Stomach smooth muscle (tissue), 2 donors: Measurements from ENCODE around the gene ATG12.
A peak's percentile ranks its signal among the peaks of the same experiment; 100 is the strongest.

ENCODE experiments used
- H3K27ac ChIP-seq: one replicate; pipeline ENCODE4 v1.7.0; 2013; ENCODE audit warnings: mild to moderate bottlenecking, low read length, inconsistent platforms
- H3K27me3 ChIP-seq, 2 donors: one replicate each; pipeline ENCODE4 v1.7.0; 2013; ENCODE audit warnings: low read length in 2 of 2; ENCODE audit not compliant: insufficient read depth in 2 of 2, control insufficient read depth in 1 of 2
- H3K36me3 ChIP-seq, 2 donors: one replicate each; pipeline ENCODE4 v1.7.0; 2013; ENCODE audit warnings: low read length in 2 of 2; ENCODE audit not compliant: control insufficient read depth in 2 of 2, insufficient read depth in 2 of 2
- H3K4me1 ChIP-seq: one replicate; pipeline ENCODE4 v1.7.0; 2013; ENCODE audit warnings: low read length; ENCODE audit not compliant: control insufficient read depth, insufficient read depth
- H3K4me3 ChIP-seq, 2 donors: one replicate each; pipeline ENCODE4 v1.7.0; 2013; ENCODE audit warnings: low read length in 2 of 2
- H3K9ac ChIP-seq, 2 donors: one replicate each; pipeline ENCODE4 v1.7.0; 2013; ENCODE audit warnings: low read length in 2 of 2, mild to moderate bottlenecking in 1 of 2
- H3K9me3 ChIP-seq, 2 donors: one replicate each; pipeline ENCODE4 v1.7.0; 2013; ENCODE audit warnings: low read length in 2 of 2; ENCODE audit not compliant: control insufficient read depth in 2 of 2
- donor health status: healthy.
- donor health status: Pancreatic carcinoma.

ATG12 gene

DNA sequence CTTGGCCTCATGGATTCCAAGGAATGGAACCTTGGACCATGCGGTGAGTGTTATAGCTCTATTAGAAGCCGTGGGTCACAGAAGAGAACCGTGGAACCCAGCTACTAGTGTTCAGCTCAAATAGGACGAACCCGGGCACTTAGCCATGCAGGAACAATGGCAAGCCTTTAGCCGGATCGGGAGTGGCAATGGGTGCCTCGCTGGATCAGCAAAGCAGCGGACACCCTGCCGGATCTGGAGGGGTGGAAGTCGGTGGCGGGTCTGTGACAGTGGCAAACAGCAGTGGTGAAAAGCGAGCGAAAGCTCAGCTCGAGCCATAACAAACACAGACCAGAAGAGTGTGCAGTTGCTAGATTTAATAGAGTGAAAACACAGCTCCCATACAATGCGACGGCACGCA, 22.5 kb downstream of the ATG12 start:
- no peak overlapping the region for H3K9ac ChIP-seq
- H3K36me3 ChIP-seq: no peaks in the 10 kb centered on the region
- no peaks in the 10 kb centered on the region for H3K9me3 ChIP-seq
- H3K27ac ChIP-seq: no peak overlapping the region
- H3K4me3 ChIP-seq: no peak overlapping the region
- peaks cover 10 to 31% of the 10 kb centered on the region in 2 donors for H3K27me3 ChIP-seq
- H3K4me1 ChIP-seq: peaks cover 8% of the 10 kb centered on the region

DNA sequence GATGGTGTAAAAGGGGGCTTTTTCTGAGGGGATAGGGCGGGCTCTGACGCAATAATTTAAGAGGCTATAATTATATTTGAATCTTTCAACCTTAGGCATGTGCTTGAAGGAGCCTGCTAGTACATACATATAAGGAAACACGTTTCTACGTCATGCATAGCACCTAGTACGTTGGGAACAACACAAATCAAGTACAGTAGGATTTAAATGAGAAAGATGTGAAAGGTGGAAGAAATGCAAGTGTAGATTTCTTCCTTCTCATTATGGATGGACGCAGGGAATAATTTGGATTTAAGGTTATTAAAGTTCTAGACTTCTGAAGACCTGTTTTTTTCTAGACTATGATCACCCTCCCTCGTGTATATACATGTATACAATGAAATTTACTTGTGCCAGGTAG, 24.0 kb downstream of the ATG12 start:
- peaks cover 10 to 31% of the 10 kb centered on the region in 2 donors for H3K27me3 ChIP-seq
- peak overlapping the region in 1 of 2 donors; percentile 86 for H3K4me3 ChIP-seq
- no peak overlapping the region for H3K27ac ChIP-seq
- no peaks in the 10 kb centered on the region for H3K9me3 ChIP-seq
- H3K4me1 ChIP-seq: peaks cover 8% of the 10 kb centered on the region
- H3K9ac ChIP-seq: no peak overlapping the region
- H3K36me3 ChIP-seq: no peaks in the 10 kb centered on the region

DNA sequence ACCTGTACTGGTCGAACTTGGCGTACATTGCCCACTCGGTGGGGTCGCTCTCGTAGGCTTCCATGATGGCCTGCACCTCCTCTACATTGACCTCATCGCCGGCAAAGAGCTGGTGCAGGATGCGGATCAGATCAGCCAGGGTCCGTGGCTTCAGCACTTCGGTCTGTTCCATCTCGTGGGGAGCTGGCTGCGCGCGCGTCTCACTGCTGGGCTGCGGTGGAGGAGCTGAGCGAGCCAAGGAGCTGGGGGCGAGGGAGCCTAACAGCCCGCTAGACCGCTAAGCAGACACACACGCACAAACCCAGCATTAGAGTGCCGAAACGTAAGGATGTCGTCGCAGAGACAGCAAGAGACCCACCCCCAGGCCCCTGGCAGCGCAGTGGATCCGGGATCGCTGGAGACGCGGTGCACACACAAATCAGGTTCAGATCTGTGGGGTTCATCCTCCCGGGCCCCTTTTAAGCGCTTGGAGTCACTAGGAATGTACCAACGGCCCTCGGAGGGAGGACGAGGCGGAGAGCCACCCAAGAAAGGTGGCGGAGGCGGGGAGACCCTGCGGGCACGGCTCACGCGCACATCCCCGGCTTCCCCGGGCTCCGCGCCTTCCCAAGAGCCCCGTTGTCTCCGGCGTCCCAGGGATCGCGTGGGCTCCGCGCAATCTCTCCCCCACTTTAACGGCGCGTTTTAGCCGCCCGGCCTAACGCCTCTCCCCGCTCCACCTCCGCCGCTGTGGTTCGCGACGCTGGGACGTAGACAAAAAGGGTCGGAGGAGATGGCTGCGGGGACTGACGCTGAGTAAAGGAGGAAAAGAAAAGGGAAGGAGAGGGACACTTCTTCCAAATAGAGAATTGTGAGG, 24.9 kb downstream of the ATG12 start, which contains the start of gene CDO1:
CDO1 (minus strand) TSS at position 434 of the 856 bp plus-strand sequence; CDS start at position 172, 262 bp downstream.
- Histone ChIP-seq H3K4me3 (peak within 1 kb of the TSS; percentile 80 to 86), H3K4me1 (peaks cover 8% of the 10 kb centered on the region), H3K9me3 (no peaks in the 10 kb centered on the region), H3K36me3 (no peaks in the 10 kb centered on the region), H3K9ac (peak within 1 kb of the TSS; percentile 57 to 89), H3K27me3 (peaks cover 10 to 31% of the 10 kb centered on the region in 2 donors), H3K27ac (peak within 1 kb of the TSS; percentile 82)

DNA sequence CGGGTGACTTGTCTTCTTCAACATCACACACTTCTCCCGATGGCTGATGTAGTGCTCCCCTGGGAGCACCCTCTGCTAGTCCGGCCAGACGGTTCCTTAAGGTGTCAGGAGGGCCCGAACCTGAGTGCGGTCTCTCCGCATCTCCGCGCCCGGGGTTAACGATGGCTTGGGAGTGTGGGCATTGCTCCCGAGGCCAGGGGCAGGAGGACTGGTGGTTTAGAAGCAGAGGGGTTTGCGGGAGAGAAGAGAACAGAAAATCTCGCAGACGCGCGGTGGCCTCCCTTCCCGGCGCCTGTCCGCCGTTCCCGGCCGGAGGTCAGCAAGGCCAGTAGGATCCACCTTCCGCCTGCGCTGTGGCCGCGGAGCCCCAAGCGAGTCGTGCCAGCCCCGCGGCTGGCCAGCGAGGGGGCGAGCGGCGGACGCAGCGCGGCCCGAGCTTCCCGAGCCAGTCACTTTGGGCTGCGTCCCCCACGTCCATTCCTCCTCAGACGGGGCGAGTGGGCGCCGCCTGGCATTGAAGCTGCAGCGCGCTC, 25.6 kb downstream of the ATG12 start:
- H3K27ac ChIP-seq: peak overlapping the region; percentile 82

DNA sequence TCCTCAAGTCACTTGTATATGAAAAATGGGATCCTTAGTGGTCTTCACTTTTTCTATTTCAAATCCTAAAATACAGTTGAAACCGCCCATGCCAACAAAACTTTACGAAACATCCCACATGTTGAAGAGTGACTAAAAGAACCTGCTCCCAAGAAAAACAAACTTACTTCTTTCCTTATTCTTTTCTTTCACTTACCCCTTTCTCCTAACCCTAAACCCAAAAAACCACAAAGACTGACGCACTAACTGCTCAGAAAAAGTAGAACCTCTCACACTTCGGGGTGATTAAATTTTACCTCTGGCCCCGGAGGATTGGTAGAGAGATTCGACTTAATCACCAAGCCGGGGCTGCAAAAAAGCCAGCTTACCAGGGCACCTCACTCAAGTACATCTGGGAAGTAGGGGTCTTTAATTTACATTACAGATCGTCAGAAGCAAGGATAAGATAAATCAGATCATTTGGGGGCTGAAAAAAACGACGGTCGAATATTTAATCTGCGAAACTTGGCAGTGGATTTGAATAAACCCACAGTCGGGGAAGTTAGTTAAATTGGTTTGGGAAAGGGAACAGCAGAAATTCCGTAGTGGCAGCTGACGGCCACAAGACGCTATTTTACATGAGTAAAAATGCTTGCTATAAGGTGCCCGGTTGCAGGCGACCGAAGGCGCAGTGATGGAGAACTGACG, 26.2 kb downstream of the ATG12 start:
- H3K9me3 ChIP-seq: no peaks in the 10 kb centered on the region
- peak overlapping the region in 1 of 2 donors; percentile 35 for H3K9ac ChIP-seq
- H3K27me3 ChIP-seq: peaks cover 10 to 31% of the 10 kb centered on the region in 2 donors
- peaks cover 8% of the 10 kb centered on the region for H3K4me1 ChIP-seq
- peak overlapping the region; percentile 80 to 86 for H3K4me3 ChIP-seq
- H3K36me3 ChIP-seq: no peaks in the 10 kb centered on the region
- H3K27ac ChIP-seq: no peak overlapping the region

More for the DNA sequence above, 25.6 kb downstream of the ATG12 start:
- H3K4me1 ChIP-seq: peaks cover 8% of the 10 kb centered on the region
- H3K9me3 ChIP-seq: no peaks in the 10 kb centered on the region
- H3K4me3 ChIP-seq: peak overlapping the region; percentile 80 to 86
- no peaks in the 10 kb centered on the region for H3K36me3 ChIP-seq
- peak overlapping the region; percentile 57 to 89 for H3K9ac ChIP-seq
- peaks cover 10 to 31% of the 10 kb centered on the region in 2 donors for H3K27me3 ChIP-seq

DNA sequence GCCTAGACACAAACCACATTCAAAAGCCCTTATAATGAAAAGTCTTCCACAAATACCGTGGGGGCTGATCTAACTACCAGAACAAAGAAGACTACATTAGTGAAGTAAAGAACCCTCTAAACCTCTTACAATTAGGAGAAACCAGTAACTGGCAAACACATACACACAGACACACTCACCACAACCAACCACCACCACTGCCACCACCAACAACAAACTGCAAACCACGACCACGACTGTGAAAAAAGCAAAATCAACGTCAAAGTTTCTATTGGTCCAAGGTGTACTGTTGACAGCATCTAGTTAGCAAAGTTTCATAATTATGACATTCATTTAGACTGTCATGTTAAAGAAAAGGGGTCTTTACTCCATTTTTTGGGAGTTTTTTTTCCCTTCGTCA, 27.6 kb downstream of the ATG12 start:
- peaks cover 0 to 2% of the 10 kb centered on the region in 2 donors for H3K36me3 ChIP-seq
- no peak overlapping the region for H3K9ac ChIP-seq
- no peak overlapping the region for H3K4me3 ChIP-seq
- peaks cover 10 to 31% of the 10 kb centered on the region in 2 donors for H3K27me3 ChIP-seq
- no peaks in the 10 kb centered on the region for H3K9me3 ChIP-seq
- H3K27ac ChIP-seq: no peak overlapping the region
- H3K4me1 ChIP-seq: peaks cover 8% of the 10 kb centered on the region

DNA sequence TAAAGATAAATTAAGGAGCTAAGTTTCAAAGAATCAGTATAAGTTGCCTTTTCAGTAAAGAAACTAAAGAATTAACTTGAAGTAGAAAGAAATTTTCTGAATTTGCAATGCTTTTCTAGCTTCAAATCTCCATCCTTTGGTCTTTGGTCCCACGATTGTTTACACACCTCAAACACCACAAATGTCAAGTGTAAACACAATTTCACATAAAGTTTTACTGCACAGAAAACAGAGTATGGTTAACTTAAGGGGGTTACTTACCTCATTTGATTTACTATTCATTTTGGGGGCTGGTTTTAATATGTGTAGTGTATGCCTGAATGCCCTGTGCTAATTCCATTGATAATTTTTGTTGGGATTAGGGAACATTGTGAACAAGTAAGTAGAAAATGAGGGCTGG, 29.0 kb downstream of the ATG12 start:
- no peak overlapping the region for H3K4me3 ChIP-seq
- no peaks in the 10 kb centered on the region for H3K9me3 ChIP-seq
- H3K36me3 ChIP-seq: peaks cover 0 to 2% of the 10 kb centered on the region in 2 donors
- no peak overlapping the region for H3K9ac ChIP-seq
- H3K27me3 ChIP-seq: peaks cover 10 to 30% of the 10 kb centered on the region in 2 donors
- no peak overlapping the region for H3K27ac ChIP-seq
- peaks cover 8% of the 10 kb centered on the region for H3K4me1 ChIP-seq

DNA sequence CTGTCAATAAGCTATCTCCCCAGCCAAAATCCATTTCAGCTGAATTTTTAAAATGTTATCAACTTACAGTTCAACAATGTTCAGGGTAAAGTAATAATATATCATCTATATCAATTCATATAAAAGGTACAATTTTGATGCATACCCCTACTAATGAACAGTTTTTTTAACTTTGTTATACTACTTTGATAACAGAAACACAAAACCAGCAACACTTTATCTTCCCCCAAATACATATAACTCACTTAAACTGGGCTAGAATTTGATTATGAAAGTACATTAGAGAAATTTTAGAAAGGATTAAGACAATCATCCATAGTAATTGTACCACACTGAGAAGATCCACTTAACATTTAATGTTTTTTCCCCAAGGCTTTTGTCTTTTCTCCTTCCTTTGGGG, 30.0 kb downstream of the ATG12 start:
- no peaks in the 10 kb centered on the region for H3K9me3 ChIP-seq
- peaks cover 0 to 2% of the 10 kb centered on the region in 2 donors for H3K36me3 ChIP-seq
- peaks cover 6% of the 10 kb centered on the region for H3K4me1 ChIP-seq
- no peak overlapping the region for H3K9ac ChIP-seq
- H3K4me3 ChIP-seq: no peak overlapping the region
- no peak overlapping the region for H3K27ac ChIP-seq
- peaks cover 8 to 24% of the 10 kb centered on the region in 2 donors for H3K27me3 ChIP-seq

DNA sequence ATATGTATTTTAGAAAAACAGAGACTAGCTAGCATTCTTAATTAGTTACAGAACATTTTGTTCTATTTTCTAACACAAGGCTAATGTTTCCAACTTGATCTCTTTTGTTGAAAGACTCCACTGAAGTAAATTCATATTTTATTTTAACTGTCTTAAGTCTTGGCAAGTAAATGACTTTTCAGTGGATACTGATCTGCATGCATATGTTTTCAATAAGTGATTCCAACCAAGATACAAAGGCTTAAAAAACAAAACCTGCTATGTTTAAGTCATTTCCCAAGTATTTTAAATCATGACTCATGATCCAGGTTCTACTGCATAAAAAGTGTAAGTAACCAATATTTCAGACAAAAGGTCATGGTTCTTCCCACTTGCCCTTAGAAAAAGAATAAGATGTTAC, 30.6 kb downstream of the ATG12 start:
- Histone ChIP-seq H3K27me3 (peaks cover 4 to 17% of the 10 kb centered on the region in 2 donors), H3K27ac (no peak overlapping the region), H3K4me3 (no peak overlapping the region), H3K9ac (no peak overlapping the region), H3K4me1 (no peaks in the 10 kb centered on the region), H3K9me3 (no peaks in the 10 kb centered on the region), H3K36me3 (peaks cover 0 to 2% of the 10 kb centered on the region in 2 donors)

DNA sequence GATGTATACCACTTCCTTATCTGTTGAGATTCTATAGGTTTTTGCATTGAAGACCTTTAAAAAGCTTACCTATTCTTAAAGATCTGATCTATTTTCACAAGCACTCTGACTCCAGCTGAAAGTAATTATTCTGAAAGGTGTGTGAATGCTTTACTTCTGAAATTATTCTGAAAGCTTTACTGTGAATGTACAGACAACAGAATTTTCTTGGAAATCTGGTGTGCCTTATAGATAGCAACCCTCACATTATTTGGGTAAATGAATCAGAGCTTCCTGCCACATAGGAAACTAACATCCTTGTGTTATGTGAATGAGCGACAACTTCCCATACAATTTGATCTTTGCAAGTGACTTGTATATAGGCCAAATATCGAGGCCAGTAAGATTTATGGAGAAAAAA, 31.4 kb downstream of the ATG12 start:
- Histone ChIP-seq H3K4me1 (no peaks in the 10 kb centered on the region), H3K4me3 (no peak overlapping the region), H3K9ac (no peak overlapping the region), H3K27me3 (peaks cover 0 to 9% of the 10 kb centered on the region in 2 donors), H3K9me3 (no peaks in the 10 kb centered on the region), H3K36me3 (peaks cover 0 to 2% of the 10 kb centered on the region in 2 donors), H3K27ac (no peak overlapping the region)
